Fibroblast of lung (primary cell): ENCODE measurements around the gene CATSPERZ. TPM values are rescaled to one million over a fixed set of nuclear protein-coding genes. Genes with fewer than 3 reads are reported as not detected.

ENCODE experiments used
- DNase-seq, 2 donors: peaks; one replicate each; pipeline versions ENCODE4 v3.0.0 to v3.0.0-alpha.2; 2010; ENCODE audit warnings: low read depth in 2 of 2
- H2AFZ ChIP-seq: 2 replicates; pipeline ENCODE4 v1.5.1; 2012; ENCODE audit warnings: low read length, control low read depth, inconsistent platforms
- H3K27ac ChIP-seq: 2 replicates; pipeline ENCODE4 v1.5.1; 2011; ENCODE audit warnings: low read length, control low read depth; ENCODE audit not compliant: insufficient read depth
- H3K27me3 ChIP-seq: 2 replicates; pipeline ENCODE4 v1.5.1; 2011; ENCODE audit warnings: mild to moderate bottlenecking, low read length; ENCODE audit not compliant: control insufficient read depth, insufficient read depth
- H3K36me3 ChIP-seq: 2 replicates; pipeline ENCODE4 v1.5.1; 2011; ENCODE audit warnings: low read length; ENCODE audit not compliant: control insufficient read depth, insufficient read depth
- H3K4me1 ChIP-seq: 2 replicates; pipeline ENCODE4 v1.5.1; 2011; ENCODE audit warnings: low read length; ENCODE audit not compliant: control insufficient read depth, insufficient read depth; ENCODE audit errors: extremely low read depth
- H3K4me2 ChIP-seq: 2 replicates; pipeline ENCODE4 v1.5.1; 2011; ENCODE audit warnings: low read length, control low read depth; ENCODE audit not compliant: insufficient read depth; ENCODE audit errors: extremely low read depth
- H3K4me3 ChIP-seq, 4 experiments: fragments of 200-600 bp in 1 of 4; sonication (generic) in 1 of 4; replicated peaks in 1 of 4; 2 replicates each; pipeline ENCODE4 v1.5.1; 2011 to 2016; ENCODE audit warnings: low read length in 4 of 4, low read depth in 3 of 4, mild to moderate bottlenecking in 3 of 4, control low read depth in 2 of 4, inconsistent platforms in 1 of 4, mixed read lengths in 1 of 4; ENCODE audit not compliant: insufficient read depth in 1 of 4; ENCODE audit errors: control extremely low read depth in 1 of 4
- H3K79me2 ChIP-seq: 2 replicates; pipeline ENCODE4 v1.5.1; 2012; ENCODE audit warnings: mild to moderate bottlenecking, low read length, inconsistent platforms; ENCODE audit not compliant: control insufficient read depth, insufficient read depth
- H3K9ac ChIP-seq: 2 replicates; pipeline ENCODE4 v1.5.1; 2011; ENCODE audit warnings: mild to moderate bottlenecking, low read length, control low read depth; ENCODE audit not compliant: insufficient read depth
- H3K9me3 ChIP-seq: 2 replicates; pipeline ENCODE4 v1.5.1; 2012; ENCODE audit warnings: low read depth, low read length; ENCODE audit not compliant: control insufficient read depth, insufficient read depth
- H4K20me1 ChIP-seq: 2 replicates; pipeline ENCODE4 v1.5.1; 2011; ENCODE audit warnings: low read length; ENCODE audit not compliant: control insufficient read depth, insufficient read depth; ENCODE audit errors: extremely low read depth
- CTCF ChIP-seq, 2 donors: IDR thresholded peaks in 1 of 2; conservative IDR thresholded peaks in 1 of 2; 1 replicate in 1 of 2; 2 replicates in 1 of 2; pipeline ENCODE4 v1.5.1; 2011 to 2012; ENCODE audit warnings: low read length in 2 of 2, control low read depth in 1 of 2, inconsistent platforms in 1 of 2, low read depth in 1 of 2, mild to moderate bottlenecking in 1 of 2
- EZH2 ChIP-seq: IDR thresholded peaks from 2 replicates; pipeline ENCODE4 v1.5.1; 2012; ENCODE audit warnings: low read length, control low read depth, mild to moderate bottlenecking; ENCODE audit errors: missing control alignments
- polyA plus RNA-seq, 2 donors: library from polyadenylated mRNA; depleted of rRNA in 1 of 2; stranded (reverse) in 1 of 2; unstranded in 1 of 2; fragments of >200 nt; gene quantifications; 2 replicates each; pipeline ENCODE4 v1.2.1, GENCODE V29; 2011 to 2012; ENCODE audit warnings: missing spikeins in 1 of 2
- total RNA-seq: library from RNA; depleted of rRNA; stranded (reverse); fragments of >200 nt; gene quantifications from 2 replicates; pipeline ENCODE4 v1.2.1, GENCODE V29; 2014

Gene CATSPERZ
- total and polyA plus RNA-seq, 2 donors (not counting 1 experiment from before 2014, with no cell fraction given): 0.33 TPM; not detected in 1

- H3K27ac ChIP-seq: no peak overlapping the region
- no peak overlapping the region for H3K9ac ChIP-seq
- TF ChIP-seq CTCF (conservative IDR thresholded peaks at IDR 0.05 in 1 of 2, IDR thresholded peaks at IDR 0.05 in 1 of 2; ENCODE audit: low read depth in 1 of 2, low read length in 2 of 2): no peak
- TF ChIP-seq EZH2: no peak
- H3K9me3 ChIP-seq: no peaks in the 10 kb centered on the region
- no peaks in the 10 kb centered on the region for H3K79me2 ChIP-seq
- peaks cover 65% of the 10 kb centered on the region for H3K27me3 ChIP-seq
- no peak overlapping the region for H2AFZ ChIP-seq
- no peaks in the 10 kb centered on the region for H4K20me1 ChIP-seq
- H3K36me3 ChIP-seq: no peaks in the 10 kb centered on the region
- peaks cover 4% of the 10 kb centered on the region for H3K4me1 ChIP-seq
- DNase-seq: no peak
- H3K4me2 ChIP-seq: no peak overlapping the region
- H3K4me3 ChIP-seq: no peak overlapping the region
Measured at GRCh38 chr11:64296830-64297698, 3.1 kb upstream of the CATSPERZ start.

GRCh38 chr11:64297699-64298358 lies 2.3 kb upstream of the CATSPERZ start:
- Histone ChIP-seq H4K20me1 (no peaks in the 10 kb centered on the region), H3K4me1 (peaks cover 4% of the 10 kb centered on the region), H3K9me3 (no peaks in the 10 kb centered on the region), H3K4me3 (no peak overlapping the region), H2AFZ (no peak overlapping the region), H3K36me3 (no peaks in the 10 kb centered on the region), H3K27ac (no peak overlapping the region), H3K79me2 (no peaks in the 10 kb centered on the region), H3K4me2 (no peak overlapping the region), H3K27me3 (peaks cover 57% of the 10 kb centered on the region), H3K9ac (no peak overlapping the region)
- TF ChIP-seq CTCF (conservative IDR thresholded peaks at IDR 0.05 in 1 of 2, IDR thresholded peaks at IDR 0.05 in 1 of 2; ENCODE audit: low read depth in 1 of 2, low read length in 2 of 2) (no peak), EZH2 (no peak)
- no peak for DNase-seq
